ENCODE measurements around the gene NRN1L. TPM values are rescaled to one million over a fixed set of nuclear protein-coding genes. Genes with fewer than 3 reads are reported as not detected.

The NRN1L gene
- total RNA-seq, 1 donor from 2014 or later, result 0.56 TPM

DNA sequence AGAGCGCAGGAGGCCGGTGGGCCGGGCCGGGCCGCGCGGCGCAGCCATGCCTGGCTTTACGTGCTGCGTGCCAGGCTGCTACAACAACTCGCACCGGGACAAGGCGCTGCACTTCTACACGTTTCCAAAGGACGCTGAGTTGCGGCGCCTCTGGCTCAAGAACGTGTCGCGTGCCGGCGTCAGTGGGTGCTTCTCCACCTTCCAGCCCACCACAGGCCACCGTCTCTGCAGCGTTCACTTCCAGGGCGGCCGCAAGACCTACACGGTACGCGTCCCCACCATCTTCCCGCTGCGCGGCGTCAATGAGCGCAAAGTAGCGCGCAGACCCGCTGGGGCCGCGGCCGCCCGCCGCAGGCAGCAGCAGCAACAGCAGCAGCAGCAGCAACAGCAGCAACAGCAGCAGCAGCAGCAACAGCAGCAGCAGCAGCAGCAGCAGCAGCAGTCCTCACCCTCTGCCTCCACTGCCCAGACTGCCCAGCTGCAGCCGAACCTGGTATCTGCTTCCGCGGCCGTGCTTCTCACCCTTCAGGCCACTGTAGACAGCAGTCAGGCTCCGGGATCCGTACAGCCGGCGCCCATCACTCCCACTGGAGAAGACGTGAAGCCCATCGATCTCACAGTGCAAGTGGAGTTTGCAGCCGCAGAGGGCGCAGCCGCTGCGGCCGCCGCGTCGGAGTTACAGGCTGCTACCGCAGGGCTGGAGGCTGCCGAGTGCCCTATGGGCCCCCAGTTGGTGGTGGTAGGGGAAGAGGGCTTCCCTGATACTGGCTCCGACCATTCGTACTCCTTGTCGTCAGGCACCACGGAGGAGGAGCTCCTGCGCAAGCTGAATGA lies 42.0 kb upstream of the NRN1L start:
- H3K36me3 Mint-ChIP-seq (ENCODE audit: low read depth, unreplicated experiment), result no peaks in the 10 kb centered on the region
- peaks cover 13% of the 10 kb centered on the region for H3K27me3 Mint-ChIP-seq (ENCODE audit: unreplicated experiment)
- H3K9me3 Mint-ChIP-seq (ENCODE audit: unreplicated experiment), result no peaks in the 10 kb centered on the region
- H3K4me3 Mint-ChIP-seq (ENCODE audit: unreplicated experiment), result peak overlapping the region; percentile 91
- peaks cover 29% of the 10 kb centered on the region for H3K4me1 Mint-ChIP-seq (ENCODE audit: unreplicated experiment)
- peak; percentile 59 for DNase-seq (ENCODE audit: low spot score)
- H3K27ac Mint-ChIP-seq (ENCODE audit: unreplicated experiment), result no peak overlapping the region
- TF ChIP-seq, protein P1, sequence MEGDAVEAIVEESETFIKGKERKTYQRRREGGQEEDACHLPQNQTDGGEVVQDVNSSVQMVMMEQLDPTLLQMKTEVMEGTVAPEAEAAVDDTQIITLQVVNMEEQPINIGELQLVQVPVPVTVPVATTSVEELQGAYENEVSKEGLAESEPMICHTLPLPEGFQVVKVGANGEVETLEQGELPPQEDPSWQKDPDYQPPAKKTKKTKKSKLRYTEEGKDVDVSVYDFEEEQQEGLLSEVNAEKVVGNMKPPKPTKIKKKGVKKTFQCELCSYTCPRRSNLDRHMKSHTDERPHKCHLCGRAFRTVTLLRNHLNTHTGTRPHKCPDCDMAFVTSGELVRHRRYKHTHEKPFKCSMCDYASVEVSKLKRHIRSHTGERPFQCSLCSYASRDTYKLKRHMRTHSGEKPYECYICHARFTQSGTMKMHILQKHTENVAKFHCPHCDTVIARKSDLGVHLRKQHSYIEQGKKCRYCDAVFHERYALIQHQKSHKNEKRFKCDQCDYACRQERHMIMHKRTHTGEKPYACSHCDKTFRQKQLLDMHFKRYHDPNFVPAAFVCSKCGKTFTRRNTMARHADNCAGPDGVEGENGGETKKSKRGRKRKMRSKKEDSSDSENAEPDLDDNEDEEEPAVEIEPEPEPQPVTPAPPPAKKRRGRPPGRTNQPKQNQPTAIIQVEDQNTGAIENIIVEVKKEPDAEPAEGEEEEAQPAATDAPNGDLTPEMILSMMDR (IDR thresholded peaks at IDR 0.05; ENCODE audit: unreplicated experiment), result no peak

GRCh38 chr16:67843343-67843765 lies 41.3 kb upstream of the NRN1L start:
- Mint-ChIP-seq H3K27ac (ENCODE audit: unreplicated experiment) (peak overlapping the region; percentile 30), H3K27me3 (ENCODE audit: unreplicated experiment) (peaks cover 13% of the 10 kb centered on the region), H3K4me3 (ENCODE audit: unreplicated experiment) (peak overlapping the region; percentile 91), H3K9me3 (ENCODE audit: unreplicated experiment) (no peaks in the 10 kb centered on the region), H3K36me3 (ENCODE audit: low read depth, unreplicated experiment) (no peaks in the 10 kb centered on the region), H3K4me1 (ENCODE audit: unreplicated experiment) (peaks cover 34% of the 10 kb centered on the region)
- DNase-seq (ENCODE audit: low spot score), result peak; percentile 15
- TF ChIP-seq, protein P1 (IDR thresholded peaks at IDR 0.05; ENCODE audit: unreplicated experiment), result no peak

GRCh38 chr16:67844497-67844896 lies 40.2 kb upstream of the NRN1L start:
- Mint-ChIP-seq H3K9me3 (ENCODE audit: unreplicated experiment) (no peaks in the 10 kb centered on the region), H3K27ac (ENCODE audit: unreplicated experiment) (no peak overlapping the region), H3K4me1 (ENCODE audit: unreplicated experiment) (peaks cover 34% of the 10 kb centered on the region), H3K4me3 (ENCODE audit: unreplicated experiment) (no peak overlapping the region), H3K27me3 (ENCODE audit: unreplicated experiment) (peaks cover 13% of the 10 kb centered on the region), H3K36me3 (ENCODE audit: low read depth, unreplicated experiment) (no peaks in the 10 kb centered on the region)
- TF ChIP-seq, protein P1 (IDR thresholded peaks at IDR 0.05; ENCODE audit: unreplicated experiment), result no peak
- no peak for DNase-seq (ENCODE audit: low spot score)

DNA sequence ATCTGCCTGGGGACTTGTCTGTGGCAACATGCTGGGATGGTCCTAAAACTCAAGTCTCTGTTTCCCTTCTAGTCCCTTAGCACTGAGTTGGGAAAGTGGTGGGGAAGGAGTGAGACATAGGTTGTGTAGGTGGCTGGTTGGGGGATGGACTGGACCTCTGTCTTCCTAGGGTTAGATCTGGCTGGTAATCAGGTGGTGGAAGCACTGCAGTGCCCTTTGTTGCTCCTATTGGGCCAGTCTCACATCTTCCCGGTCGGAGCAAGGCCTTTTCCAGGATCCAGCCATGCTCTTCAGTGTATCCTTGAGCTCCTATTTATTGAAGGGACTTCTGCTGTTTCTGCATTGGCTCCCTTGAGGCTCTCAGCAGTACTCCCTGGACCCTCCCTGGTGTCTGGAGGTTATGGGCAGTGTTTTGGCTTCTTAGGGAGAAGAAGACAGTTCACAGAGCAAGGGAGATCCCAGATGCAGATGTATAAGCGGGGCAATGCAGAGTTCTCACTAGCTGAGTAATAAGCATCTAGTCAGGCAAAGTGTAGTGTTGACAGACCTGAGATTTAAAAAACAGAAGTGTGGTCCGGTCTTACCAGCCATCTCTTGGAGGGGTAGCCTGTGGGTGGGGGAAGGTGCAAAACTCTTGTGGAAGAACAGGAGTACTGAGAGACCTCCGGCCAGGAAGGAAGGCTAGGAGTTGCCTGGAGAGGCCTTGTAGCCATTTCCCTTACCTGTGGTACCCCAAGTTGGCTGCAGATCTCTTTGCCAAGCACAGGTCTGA lies 39.2 kb upstream of the NRN1L start:
- no peaks in the 10 kb centered on the region for H3K9me3 Mint-ChIP-seq (ENCODE audit: unreplicated experiment)
- peak overlapping the region; percentile 98 for H3K27ac Mint-ChIP-seq (ENCODE audit: unreplicated experiment)
- DNase-seq (ENCODE audit: low spot score), result no peak
- no peaks in the 10 kb centered on the region for H3K36me3 Mint-ChIP-seq (ENCODE audit: low read depth, unreplicated experiment)
- H3K4me3 Mint-ChIP-seq (ENCODE audit: unreplicated experiment), result peak overlapping the region; percentile 94
- TF ChIP-seq, protein P1 (IDR thresholded peaks at IDR 0.05; ENCODE audit: unreplicated experiment), result no peak
- H3K4me1 Mint-ChIP-seq (ENCODE audit: unreplicated experiment), result peaks cover 34% of the 10 kb centered on the region
- H3K27me3 Mint-ChIP-seq (ENCODE audit: unreplicated experiment), result peaks cover 10% of the 10 kb centered on the region

DNA sequence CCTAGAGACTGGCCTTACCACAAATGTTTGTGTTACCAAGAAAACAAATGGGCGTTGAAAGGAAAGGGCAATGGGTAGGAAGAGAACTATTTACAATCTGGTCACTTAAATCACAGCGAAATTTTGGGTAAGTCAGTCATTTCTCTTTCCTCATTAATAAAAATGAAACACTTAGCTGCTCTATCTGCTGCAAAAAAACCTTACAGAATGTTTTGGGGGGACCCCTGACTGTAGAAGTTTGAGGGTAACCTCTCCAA lies 38.7 kb upstream of the NRN1L start:
- H3K27me3 Mint-ChIP-seq (ENCODE audit: unreplicated experiment), result peaks cover 10% of the 10 kb centered on the region
- H3K4me1 Mint-ChIP-seq (ENCODE audit: unreplicated experiment), result peaks cover 34% of the 10 kb centered on the region
- H3K4me3 Mint-ChIP-seq (ENCODE audit: unreplicated experiment), result peak overlapping the region; percentile 94
- no peaks in the 10 kb centered on the region for H3K36me3 Mint-ChIP-seq (ENCODE audit: low read depth, unreplicated experiment)
- H3K27ac Mint-ChIP-seq (ENCODE audit: unreplicated experiment), result peak overlapping the region; percentile 98
- H3K9me3 Mint-ChIP-seq (ENCODE audit: unreplicated experiment), result no peaks in the 10 kb centered on the region
- DNase-seq (ENCODE audit: low spot score), result no peak
- TF ChIP-seq, protein P1 (IDR thresholded peaks at IDR 0.05; ENCODE audit: unreplicated experiment), result no peak

All from endothelial cell (in vitro differentiated cells).